Medulla oblongata (tissue), 1 donor: ENCODE measurements around the gene BRAT1.
"Not testable (repeated sequence)": the region's sequence is repeated elsewhere in the genome, so short reads cannot be mapped to it uniquely, and the experiment has no call there.

ENCODE experiments used
- DNase-seq: peaks from one replicate; pipeline ENCODE4 v3.0.0-alpha.2; 2015; ENCODE audit errors: extremely low spot score

Gene BRAT1

DNA sequence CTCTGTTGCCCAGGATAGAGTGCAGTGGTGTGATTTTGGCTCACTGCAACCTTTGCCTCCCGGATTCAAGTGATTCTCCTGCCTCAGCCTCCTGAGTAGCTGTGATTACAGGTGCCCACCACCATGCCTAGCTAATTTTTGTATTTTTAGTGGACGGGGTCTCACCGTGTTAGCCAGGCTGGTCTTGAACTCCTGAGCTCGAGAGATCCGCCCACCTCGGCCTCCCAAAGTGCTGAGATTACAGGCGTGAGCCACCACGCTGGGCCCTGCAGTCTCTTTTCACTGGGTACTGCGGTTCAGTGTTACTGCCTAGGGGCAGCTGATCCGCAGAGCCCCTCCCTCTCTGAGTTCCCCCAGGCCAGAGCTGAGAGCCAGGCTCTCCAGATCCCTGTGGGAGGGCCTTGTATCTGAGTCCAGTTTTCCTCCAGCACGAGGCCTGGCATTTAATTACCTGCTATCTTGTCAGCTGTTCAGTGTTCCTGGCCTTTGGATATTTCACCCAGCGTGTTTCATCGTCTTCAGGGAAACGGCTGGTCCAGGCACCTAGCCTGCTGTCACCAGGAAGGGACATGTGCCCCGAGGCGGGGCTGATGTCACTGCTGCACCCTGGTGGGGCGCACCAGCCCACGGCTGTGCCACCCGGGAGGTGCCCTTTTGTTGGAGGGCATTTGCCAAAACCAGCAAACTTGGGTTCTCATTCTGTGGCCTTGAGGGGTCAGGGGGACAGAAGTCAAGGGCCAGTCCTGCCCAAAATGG is 19.3 kb downstream of the BRAT1 start:
- not testable (repeated sequence) for DNase-seq

GRCh38 chr7:2534214-2534613 is 21.1 kb downstream of the BRAT1 start:
- DNase-seq: not testable (repeated sequence)

GRCh38 chr7:2533566-2533965 is 21.8 kb downstream of the BRAT1 start:
- not testable (repeated sequence) for DNase-seq

DNA sequence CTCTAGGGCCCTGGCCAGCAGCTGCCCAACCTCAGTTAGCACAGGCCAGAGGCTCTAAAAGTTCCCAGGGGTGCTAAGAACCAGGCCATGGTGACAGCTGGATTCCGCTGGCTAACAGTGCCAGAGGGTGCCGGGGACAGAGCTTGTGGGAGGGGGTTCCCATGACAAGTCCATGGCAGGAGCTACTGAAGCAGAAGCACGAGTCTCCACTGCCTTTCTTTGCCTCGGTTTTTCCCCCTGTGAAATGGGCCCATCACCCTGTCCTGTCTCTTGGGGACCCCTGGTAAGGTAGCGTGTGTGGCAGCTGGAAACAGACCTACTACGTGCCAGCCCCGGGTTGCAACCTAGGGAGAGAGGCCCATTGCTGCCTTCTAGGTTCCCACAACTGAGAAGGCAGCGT is 22.5 kb downstream of the BRAT1 start:
- DNase-seq: not testable (repeated sequence)

GRCh38 chr7:2532199-2532772 is 23.0 kb downstream of the BRAT1 start:
- not testable (repeated sequence) for DNase-seq

GRCh38 chr7:2531796-2532110 is 23.6 kb downstream of the BRAT1 start:
- not testable (repeated sequence) for DNase-seq

- not testable (repeated sequence) for DNase-seq
These were observed 24.1 kb downstream of the BRAT1 start for GRCh38 chr7:2530994-2531795.

DNA sequence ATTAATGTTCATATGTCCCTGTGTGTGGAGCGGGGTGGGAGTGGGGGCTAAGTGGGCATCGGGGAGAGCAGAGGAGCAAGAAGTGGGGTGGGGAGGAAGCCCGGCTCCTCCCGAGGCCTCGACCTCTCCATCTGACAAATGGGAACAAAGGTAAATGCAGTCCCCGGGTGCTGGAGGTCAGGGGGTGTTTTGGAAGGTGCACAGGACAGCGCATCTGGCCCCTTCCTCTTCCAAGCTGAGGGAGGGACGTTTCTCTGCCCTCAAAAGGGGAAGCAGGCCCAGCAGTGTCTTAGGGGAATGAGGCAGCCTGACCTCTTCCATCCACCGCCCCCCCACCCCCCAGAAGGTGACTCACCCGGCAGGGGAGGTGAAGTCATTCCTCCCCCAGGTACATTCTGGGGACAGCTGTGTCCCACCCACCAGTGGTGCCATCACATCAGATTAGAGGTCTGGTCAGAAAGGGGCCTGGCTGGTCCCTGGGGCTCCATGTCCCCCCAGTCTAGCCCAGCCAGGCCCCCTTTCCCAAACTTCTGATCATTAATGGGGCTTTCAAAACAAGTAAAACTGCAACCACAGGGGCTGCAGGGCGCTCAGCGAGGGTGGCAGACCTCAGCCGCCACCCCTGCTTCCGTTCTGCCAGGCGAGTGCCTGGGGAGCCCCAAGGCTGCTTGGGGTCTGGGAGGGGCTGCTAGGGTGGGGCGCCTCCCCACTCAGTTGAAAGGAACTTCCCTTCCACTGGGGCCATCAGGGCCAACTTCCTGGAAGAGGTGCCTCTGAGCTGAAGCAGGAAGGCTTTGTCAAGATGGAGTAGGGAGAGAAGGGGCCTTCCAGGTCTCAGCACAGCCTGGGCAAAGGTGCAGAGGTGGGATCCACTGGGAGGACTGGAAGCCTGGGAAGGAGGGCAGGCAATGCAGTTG is 25.0 kb downstream of the BRAT1 start:
- DNase-seq: peak; percentile 65

GRCh38 chr7:2529161-2530070 is 25.9 kb downstream of the BRAT1 start:
- DNase-seq: peak; percentile 81

DNA sequence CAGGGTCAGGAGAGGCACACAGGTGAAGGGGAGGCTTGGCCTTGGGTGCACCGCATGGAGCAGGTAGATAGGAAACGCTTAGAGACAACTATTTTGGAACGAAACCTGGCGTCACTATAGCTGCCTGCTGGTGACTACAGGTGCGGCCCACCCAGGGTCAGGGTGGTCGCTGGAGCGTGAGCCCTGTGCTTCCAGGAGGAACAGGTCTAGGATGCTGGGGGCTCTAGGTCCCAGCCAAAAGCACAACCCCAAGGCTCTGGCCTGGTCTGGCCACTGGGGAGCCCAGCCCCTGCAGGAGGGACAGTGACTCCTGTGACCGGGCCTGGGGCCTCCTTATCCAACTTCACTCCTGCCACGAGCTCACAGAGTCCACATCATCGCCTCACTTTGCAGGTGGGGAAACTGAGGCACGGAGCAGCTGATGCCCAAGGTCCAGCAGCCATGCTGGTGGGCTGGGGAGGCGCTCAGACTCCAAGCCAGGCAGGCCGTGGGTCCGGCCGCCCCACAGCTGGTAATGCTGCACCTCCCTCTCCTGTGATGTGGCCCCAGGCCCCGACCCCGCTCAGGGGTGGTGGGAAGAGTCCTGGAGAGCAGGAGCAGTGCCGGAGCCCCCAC is 26.7 kb downstream of the BRAT1 start:
- no peak for DNase-seq

- DNase-seq: no peak
These were observed 27.5 kb downstream of the BRAT1 start for GRCh38 chr7:2527505-2528467.

GRCh38 chr7:2526659-2527504 is 28.4 kb downstream of the BRAT1 start:
- DNase-seq: no peak

DNA sequence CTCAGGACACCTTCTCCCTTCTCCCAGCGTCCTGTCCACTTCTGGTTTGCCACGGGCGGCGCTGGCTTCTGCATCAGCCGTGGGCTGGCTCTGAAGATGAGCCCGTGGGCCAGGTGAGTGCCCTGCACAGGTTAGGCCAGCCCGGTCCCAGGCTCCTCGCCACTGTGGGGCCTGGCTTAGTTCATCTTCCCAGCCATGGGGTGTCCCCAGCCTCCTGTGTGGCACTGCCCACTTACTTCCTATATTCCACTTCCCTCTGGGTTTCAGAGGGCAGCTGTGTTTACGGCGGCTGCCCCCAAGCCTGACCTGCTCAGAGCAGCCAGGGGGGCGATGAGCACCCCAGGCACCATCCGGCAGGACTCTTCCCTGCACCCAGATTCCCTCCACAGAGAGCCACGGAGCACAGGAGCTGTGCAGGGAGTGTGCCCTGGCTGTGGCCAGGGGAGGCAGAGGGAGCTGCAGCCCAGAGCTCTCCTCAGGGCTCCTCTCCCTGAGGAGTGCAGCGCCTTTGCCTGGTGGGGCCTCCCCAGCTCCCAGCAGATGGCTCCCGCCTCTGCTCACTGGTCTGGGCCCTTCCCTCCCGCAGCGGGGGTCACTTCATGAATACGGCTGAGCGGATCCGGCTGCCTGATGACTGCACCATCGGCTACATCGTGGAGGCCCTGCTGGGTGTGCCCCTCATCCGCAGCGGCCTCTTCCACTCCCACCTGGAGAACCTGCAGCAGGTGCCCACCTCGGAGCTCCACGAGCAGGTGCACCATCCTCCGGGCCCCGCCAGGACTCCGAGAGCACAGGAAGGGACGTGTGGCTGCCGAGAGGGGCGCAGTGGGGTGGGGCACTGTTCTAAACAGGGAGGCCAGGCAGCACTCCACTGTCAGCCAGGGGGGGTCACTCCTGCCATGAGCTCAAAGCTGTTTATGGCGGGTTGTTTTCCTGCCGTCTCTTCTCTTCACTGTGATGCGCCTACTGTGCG is 29.4 kb downstream of the BRAT1 start:
- peak; percentile 28 for DNase-seq

DNA sequence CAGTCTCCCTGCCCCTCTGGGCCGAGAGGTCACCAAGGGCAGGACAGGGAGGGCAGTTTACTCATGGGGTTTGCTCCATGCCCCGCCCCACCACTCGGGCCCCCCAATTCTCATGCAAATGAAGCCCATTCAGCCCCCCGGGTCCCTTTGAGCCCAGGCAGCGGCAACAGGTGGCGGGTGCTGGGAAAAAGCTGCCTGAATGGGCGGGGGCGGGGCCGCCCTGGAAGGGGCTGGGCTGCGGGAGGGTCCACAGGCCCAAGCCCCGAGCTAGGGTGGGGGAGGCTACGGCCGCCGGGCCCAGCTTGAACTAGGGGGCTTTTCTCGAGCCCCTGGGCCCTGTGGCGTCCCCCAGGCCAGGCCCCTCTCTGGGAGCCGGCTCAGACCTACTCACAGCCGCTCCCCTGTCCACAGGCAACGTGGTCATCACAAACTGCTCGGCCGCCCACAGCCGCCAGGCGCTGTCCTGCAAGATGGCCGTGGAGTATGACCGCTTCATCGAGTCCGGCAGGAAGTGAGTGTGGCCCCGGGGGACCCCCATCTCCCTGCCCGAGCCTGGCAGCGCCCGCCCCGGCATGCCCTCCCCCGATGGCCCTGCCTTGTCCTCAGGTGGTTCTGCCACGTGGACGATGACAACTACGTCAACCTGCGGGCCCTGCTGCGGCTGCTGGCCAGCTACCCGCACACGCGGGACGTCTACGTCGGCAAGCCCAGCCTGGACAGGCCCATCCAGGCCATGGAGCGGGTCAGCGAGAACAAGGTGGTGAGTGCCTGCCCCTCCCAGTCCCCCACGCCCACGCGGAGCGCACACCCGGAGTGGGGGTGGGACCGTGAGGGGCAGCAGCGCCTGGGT is 30.3 kb downstream of the BRAT1 start:
- no peak for DNase-seq

GRCh38 chr7:2523941-2524807 is 31.1 kb downstream of the BRAT1 start:
- peak; percentile 95 for DNase-seq
